Ovary (tissue), 3 donors: ENCODE data around the gene CDC42BPA.

Source experiments
- CTCF ChIP-seq, 3 donors: fragments of 450-650 bp in 2 of 3; fragments of 200-600 bp in 1 of 3; IDR thresholded peaks; one replicate each; pipeline versions ENCODE4 v1.5.1 to v1.8.0; 2016 to 2022; ENCODE audit warnings: antibody characterized with exemption in 3 of 3, mild to moderate bottlenecking in 1 of 3
- EP300 ChIP-seq: sonication (generic); formaldehyde crosslinking; IDR thresholded peaks from one replicate; pipeline ENCODE4 v1.6.1; 2017; ENCODE audit warnings: antibody characterized with exemption
- POLR2A ChIP-seq: fragments of 450-650 bp; IDR thresholded peaks from one replicate; pipeline ENCODE4 v1.6.1; 2017; ENCODE audit warnings: antibody characterized with exemption, mild to moderate bottlenecking, moderate library complexity
- donor health status: DM: no; HTN: no; CAD: no.

DNA sequence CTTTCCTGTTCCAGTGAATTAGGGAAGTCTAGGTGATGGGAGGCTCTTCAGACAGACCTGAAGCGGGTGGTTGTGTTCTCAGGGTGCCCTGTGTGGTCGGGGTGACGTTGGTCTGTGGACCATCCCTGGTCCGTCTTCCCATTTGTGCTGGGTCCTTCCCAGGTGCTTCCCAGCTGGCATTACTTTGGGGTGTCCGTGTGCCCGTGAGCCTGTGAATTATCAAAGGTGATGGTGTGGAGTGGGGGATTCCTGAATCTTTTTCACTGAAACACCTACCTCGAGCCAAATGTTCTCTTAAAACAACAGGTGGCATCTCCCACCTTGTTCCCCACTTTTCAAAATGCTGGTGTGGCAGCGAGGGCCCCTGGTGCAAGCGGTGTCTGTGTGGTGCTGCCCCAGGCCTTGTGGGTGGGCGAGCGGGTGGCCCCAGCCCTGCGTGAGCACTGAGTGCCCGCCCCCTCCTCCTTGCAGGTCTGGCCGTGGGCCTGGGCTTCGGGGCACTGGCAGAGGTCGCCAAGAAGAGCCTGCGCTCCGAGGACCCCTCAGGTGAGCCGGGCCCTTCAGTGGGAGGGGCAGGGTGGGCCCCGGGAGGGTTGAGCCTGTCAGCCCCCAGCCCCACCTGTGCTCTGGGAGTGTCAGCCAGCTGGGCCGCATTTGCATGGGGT, 341.2 kb downstream of the CDC42BPA start:
- TF ChIP-seq POLR2A = no peak
- no peak for TF ChIP-seq CTCF (IDR thresholded peaks at IDR 0.05)
- no peak for TF ChIP-seq EP300
